Mucosa of stomach (tissue), 1 donor: ENCODE results near the gene SLC25A26.
A peak's percentile ranks its signal among the peaks of the same experiment; 100 is the strongest.

Experiments used
- H3K27me3 ChIP-seq: one replicate; pipeline ENCODE4 v1.7.0; 2013; ENCODE audit warnings: mild to moderate bottlenecking, low read length; ENCODE audit not compliant: control insufficient read depth, insufficient read depth
- H3K36me3 ChIP-seq: one replicate; pipeline ENCODE4 v1.7.0; 2013; ENCODE audit warnings: low read length; ENCODE audit not compliant: control insufficient read depth, insufficient read depth
- H3K4me1 ChIP-seq: one replicate; pipeline ENCODE4 v1.7.0; 2013; ENCODE audit warnings: mild to moderate bottlenecking, low read length; ENCODE audit not compliant: control insufficient read depth, insufficient read depth
- H3K4me3 ChIP-seq: one replicate; pipeline ENCODE4 v1.7.0; 2013; ENCODE audit warnings: low read length
- H3K9ac ChIP-seq: one replicate; pipeline ENCODE4 v1.7.0; 2013; ENCODE audit warnings: mild to moderate bottlenecking, low read length, moderate library complexity
- H3K9me3 ChIP-seq: one replicate; pipeline ENCODE4 v1.7.0; 2013; ENCODE audit warnings: mild to moderate bottlenecking, low read length, moderate library complexity; ENCODE audit not compliant: control insufficient read depth
- donor health status: Pancreatic carcinoma.

Gene SLC25A26

GRCh38 chr3:66395635-66396034, 174.8 kb downstream of the SLC25A26 start:
- no peak overlapping the region for H3K9ac ChIP-seq
- no peaks in the 10 kb centered on the region for H3K27me3 ChIP-seq
- peaks cover 11% of the 10 kb centered on the region for H3K36me3 ChIP-seq
- no peak overlapping the region for H3K4me3 ChIP-seq
- no peaks in the 10 kb centered on the region for H3K9me3 ChIP-seq
- H3K4me1 ChIP-seq = peaks cover 9% of the 10 kb centered on the region

- H3K4me1 ChIP-seq = peaks cover 9% of the 10 kb centered on the region
- H3K9me3 ChIP-seq = no peaks in the 10 kb centered on the region
- H3K27me3 ChIP-seq = no peaks in the 10 kb centered on the region
These were observed 175.5 kb downstream of the SLC25A26 start for GRCh38 chr3:66396161-66396760.

GRCh38 chr3:66396888-66397287, 176.1 kb downstream of the SLC25A26 start:
- peaks cover 9% of the 10 kb centered on the region for H3K4me1 ChIP-seq
- H3K27me3 ChIP-seq = no peaks in the 10 kb centered on the region
- no peaks in the 10 kb centered on the region for H3K9me3 ChIP-seq
- H3K9ac ChIP-seq = no peak overlapping the region
- H3K36me3 ChIP-seq = peaks cover 11% of the 10 kb centered on the region
- no peak overlapping the region for H3K4me3 ChIP-seq

More at GRCh38 chr3:66396161-66396760, 175.5 kb downstream of the SLC25A26 start:
- Histone ChIP-seq H3K9ac (no peak overlapping the region), H3K4me3 (no peak overlapping the region), H3K36me3 (peaks cover 11% of the 10 kb centered on the region)

- Histone ChIP-seq H3K9ac (no peak overlapping the region), H3K36me3 (peaks cover 11% of the 10 kb centered on the region), H3K4me3 (no peak overlapping the region), H3K4me1 (peaks cover 9% of the 10 kb centered on the region), H3K27me3 (no peaks in the 10 kb centered on the region), H3K9me3 (no peaks in the 10 kb centered on the region)
These were observed 176.9 kb downstream of the SLC25A26 start for GRCh38 chr3:66397745-66398144.

GRCh38 chr3:66398228-66399025, 177.6 kb downstream of the SLC25A26 start:
- peaks cover 11% of the 10 kb centered on the region for H3K36me3 ChIP-seq
- H3K4me3 ChIP-seq = no peak overlapping the region
- no peaks in the 10 kb centered on the region for H3K27me3 ChIP-seq
- H3K9me3 ChIP-seq = no peaks in the 10 kb centered on the region
- peak overlapping the region; percentile 11 for H3K9ac ChIP-seq
- H3K4me1 ChIP-seq = peaks cover 16% of the 10 kb centered on the region

- Histone ChIP-seq H3K9ac (no peak overlapping the region), H3K9me3 (no peaks in the 10 kb centered on the region), H3K36me3 (peaks cover 11% of the 10 kb centered on the region), H3K4me1 (peaks cover 18% of the 10 kb centered on the region), H3K27me3 (no peaks in the 10 kb centered on the region), H3K4me3 (no peak overlapping the region)
These were observed 178.9 kb downstream of the SLC25A26 start for GRCh38 chr3:66399529-66400232.

- Histone ChIP-seq H3K36me3 (peaks cover 11% of the 10 kb centered on the region), H3K9ac (no peak overlapping the region), H3K4me3 (no peak overlapping the region), H3K4me1 (peaks cover 18% of the 10 kb centered on the region), H3K27me3 (no peaks in the 10 kb centered on the region), H3K9me3 (no peaks in the 10 kb centered on the region)
These were observed 179.8 kb downstream of the SLC25A26 start for GRCh38 chr3:66400411-66401156.

- Histone ChIP-seq H3K36me3 (peaks cover 15% of the 10 kb centered on the region), H3K9me3 (no peaks in the 10 kb centered on the region), H3K27me3 (no peaks in the 10 kb centered on the region), H3K4me1 (peaks cover 18% of the 10 kb centered on the region), H3K4me3 (no peak overlapping the region), H3K9ac (no peak overlapping the region)
These were observed 180.4 kb downstream of the SLC25A26 start for GRCh38 chr3:66401157-66401550.

GRCh38 chr3:66401675-66402491, 181.1 kb downstream of the SLC25A26 start:
- H3K36me3 ChIP-seq = peaks cover 18% of the 10 kb centered on the region

GRCh38 chr3:66402596-66403290, 181.9 kb downstream of the SLC25A26 start:
- Histone ChIP-seq H3K36me3 (peaks cover 16% of the 10 kb centered on the region), H3K4me1 (peaks cover 18% of the 10 kb centered on the region), H3K9ac (no peak overlapping the region), H3K27me3 (no peaks in the 10 kb centered on the region), H3K9me3 (no peaks in the 10 kb centered on the region), H3K4me3 (no peak overlapping the region)

More at GRCh38 chr3:66401675-66402491, 181.1 kb downstream of the SLC25A26 start:
- Histone ChIP-seq H3K4me1 (peaks cover 18% of the 10 kb centered on the region), H3K9me3 (no peaks in the 10 kb centered on the region), H3K9ac (no peak overlapping the region), H3K27me3 (no peaks in the 10 kb centered on the region), H3K4me3 (no peak overlapping the region)
